CD4-positive, alpha-beta memory T cell (primary cell): ENCODE data around the gene TREML2. TPM values are rescaled to one million over a fixed set of nuclear protein-coding genes. Genes with fewer than 3 reads are reported as not detected.

ENCODE experiments used
- CTCF ChIA-PET: fragments of 350-600 bp; sonication (Branson Sonifier 250); formaldehyde crosslinking; loops from one replicate; lab custom pipeline; 2021; ENCODE audit warnings: inconsistent platforms; ENCODE audit not compliant: partially characterized antibody; lab: Charles Lee
- POLR2A ChIA-PET: fragments of 350-600 bp; sonication (Branson Sonifier 250); formaldehyde crosslinking; loops from one replicate; lab custom pipeline; 2021; ENCODE audit not compliant: partially characterized antibody; lab: Charles Lee
- DNase-seq, 5 donors: peaks; one replicate each; pipeline versions ENCODE4 v3.0.0 to v3.0.0-alpha.2; 2020 to 2022; ENCODE audit warnings: mixed read lengths in 1 of 5
- H3K27ac ChIP-seq: one replicate; pipeline ENCODE4 v1.7.0; 2013; ENCODE audit warnings: low read depth, low read length
- H3K27me3 ChIP-seq: 2 replicates; pipeline ENCODE4 v1.7.0; 2013; ENCODE audit warnings: mild to moderate bottlenecking, low read length, moderate library complexity; ENCODE audit not compliant: insufficient read depth
- H3K36me3 ChIP-seq: 2 replicates; pipeline ENCODE4 v1.7.0; 2013; ENCODE audit warnings: mild to moderate bottlenecking, low read length, moderate library complexity; ENCODE audit not compliant: insufficient read depth
- H3K4me1 ChIP-seq: 2 replicates; pipeline ENCODE4 v1.7.0; 2013; ENCODE audit warnings: mild to moderate bottlenecking, low read length, moderate library complexity; ENCODE audit not compliant: insufficient read depth
- H3K4me3 ChIP-seq, 2 donors: one replicate each; pipeline ENCODE4 v1.7.0; 2013; ENCODE audit warnings: low read length in 2 of 2, mild to moderate bottlenecking in 1 of 2
- H3K9me3 ChIP-seq, 2 donors: one replicate each; pipeline ENCODE4 v1.7.0; 2013; ENCODE audit warnings: low read length in 2 of 2, control low read depth in 1 of 2; ENCODE audit not compliant: control insufficient read depth in 1 of 2
- H3K27ac Mint-ChIP-seq, 7 donors: one replicate each; pipeline ENCODE4 v1.8.0; 2020 to 2021; ENCODE audit warnings: mixed read lengths in 7 of 7, mild to moderate bottlenecking in 6 of 7, inconsistent platforms in 3 of 7, moderate library complexity in 3 of 7
- H3K27me3 Mint-ChIP-seq, 2 donors: one replicate each; pipeline ENCODE4 v1.8.0; 2020 to 2021; ENCODE audit warnings: mixed read lengths in 2 of 2
- H3K36me3 Mint-ChIP-seq, 2 donors: one replicate each; pipeline ENCODE4 v1.8.0; 2020 to 2021; ENCODE audit warnings: mixed read lengths in 2 of 2, inconsistent platforms in 1 of 2, mild to moderate bottlenecking in 1 of 2
- H3K4me1 Mint-ChIP-seq, 4 donors: one replicate each; pipeline ENCODE4 v1.8.0; 2020 to 2021; ENCODE audit warnings: mixed read lengths in 4 of 4, mild to moderate bottlenecking in 1 of 4
- H3K4me3 Mint-ChIP-seq, 8 donors: one replicate each; pipeline ENCODE4 v1.8.0; 2020 to 2021; ENCODE audit warnings: mixed read lengths in 8 of 8, mild to moderate bottlenecking in 7 of 8, moderate library complexity in 6 of 8, inconsistent platforms in 3 of 8
- H3K9me3 Mint-ChIP-seq, 8 donors: one replicate each; pipeline ENCODE4 v1.8.0; 2020 to 2021; ENCODE audit warnings: mixed read lengths in 8 of 8, mild to moderate bottlenecking in 5 of 8, inconsistent platforms in 3 of 8, moderate library complexity in 1 of 8
- intact Hi-C: fragments of 100-400 bp; cut with micrococcal nuclease; formaldehyde crosslinking; loops from one replicate; pipeline ENCODE4 v1.15.1; 2023
- polyA plus RNA-seq, 2 donors: library from polyadenylated mRNA; unstranded; fragments of 300-500 nt; fragmentation: Illumina TruSeq; gene quantifications; one replicate each; pipeline ENCODE4 v1.2.3, GENCODE V29; 2021
- total RNA-seq, 2 experiments: library from RNA; stranded (reverse); gene quantifications; one replicate each; pipeline ENCODE4 v1.2.3, GENCODE V29; 2021

TREML2 gene
- total and polyA plus RNA-seq, 4 experiments from 2014 or later, result 0.35 to 4.8 (median 0.98) TPM

- DNase-seq, result no peak
- ChIA-PET CTCF (interaction anchor here (1.3 to 3.7 kb wide), 2 partner anchors 11 to 116 kb away, joined by 3 to 14 read pairs; partner anchors contain the start of genes OARD1 and TREML2), POLR2A (no interaction called here)
- peaks cover 0 to 9% (median 3%) of the 10 kb centered on the region in 8 donors for H3K9me3 Mint-ChIP-seq
- H3K36me3 Mint-ChIP-seq, result peaks cover 3 to 15% of the 10 kb centered on the region in 2 donors
- no peaks in the 10 kb centered on the region for H3K27me3 Mint-ChIP-seq
- no peaks in the 10 kb centered on the region for H3K9me3 ChIP-seq
- H3K4me1 ChIP-seq, result peaks cover 24% of the 10 kb centered on the region
- no peak overlapping the region for H3K4me3 ChIP-seq
- peak overlapping the region in 2 of 7 donors; percentile 56 to 68 for H3K27ac Mint-ChIP-seq
- no peaks in the 10 kb centered on the region for H3K27me3 ChIP-seq
- peaks cover 13 to 21% (median 16%) of the 10 kb centered on the region in 4 donors for H3K4me1 Mint-ChIP-seq
- no peak overlapping the region for H3K4me3 Mint-ChIP-seq
- intact Hi-C loops, result no loop called here
- H3K36me3 ChIP-seq, result no peaks in the 10 kb centered on the region
- H3K27ac ChIP-seq, result no peak overlapping the region
Observed at GRCh38 chr6:41187924-41188886, 12.7 kb downstream of the TREML2 start.

- Mint-ChIP-seq H3K36me3 (peaks cover 0 to 14% of the 10 kb centered on the region in 2 donors), H3K9me3 (peaks cover 0 to 9% (median 3%) of the 10 kb centered on the region in 8 donors), H3K4me3 (no peak overlapping the region), H3K27ac (peak overlapping the region in 3 of 7 donors; percentile 4 to 79 (median 23)), H3K27me3 (no peaks in the 10 kb centered on the region), H3K4me1 (peaks cover 17 to 20% (median 18%) of the 10 kb centered on the region in 4 donors)
- H3K9me3 ChIP-seq, result no peaks in the 10 kb centered on the region
- intact Hi-C loops, result no loop called here
- CTCF ChIA-PET, result interaction anchor here (1.0 to 1.2 kb wide), 3 partner anchors 9 to 146 kb away, joined by 3 to 4 read pairs (median 4); no protein-coding TSS in a partner anchor
- no peak overlapping the region for H3K27ac ChIP-seq
- POLR2A ChIA-PET, result no interaction called here
- no peaks in the 10 kb centered on the region for H3K36me3 ChIP-seq
- no peaks in the 10 kb centered on the region for H3K27me3 ChIP-seq
- no peak for DNase-seq
- no peak overlapping the region for H3K4me3 ChIP-seq
- H3K4me1 ChIP-seq, result peaks cover 18% of the 10 kb centered on the region
Observed at GRCh38 chr6:41186031-41186562, 14.9 kb downstream of the TREML2 start.

DNA sequence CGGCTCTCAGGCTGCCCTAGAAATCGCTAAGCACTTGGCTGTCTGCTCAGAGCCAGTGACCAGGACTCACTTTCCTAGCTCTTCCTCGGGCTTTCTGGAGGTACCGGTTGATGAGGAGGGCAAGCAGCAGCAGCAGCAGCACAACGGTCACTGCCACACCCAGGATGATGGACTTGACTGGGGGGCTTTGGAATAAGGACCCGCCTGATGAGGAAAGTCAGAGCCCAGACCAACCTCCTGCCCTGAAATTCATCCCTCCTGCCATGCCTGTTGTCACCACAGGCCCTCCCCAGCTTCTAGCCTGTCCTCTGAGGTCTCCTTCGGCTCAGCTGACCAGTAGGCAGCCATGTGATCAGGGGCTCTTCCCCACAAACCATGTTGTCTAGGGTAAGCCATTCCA, 16.2 kb downstream of the TREML2 start:
- H3K27me3 Mint-ChIP-seq, result no peaks in the 10 kb centered on the region
- CTCF ChIA-PET, result interaction anchor here (1.1 to 4.1 kb wide), 2 partner anchors 9 to 11 kb away, joined by 3 to 26 read pairs; no protein-coding TSS in a partner anchor
- H3K27me3 ChIP-seq, result no peaks in the 10 kb centered on the region
- no peak overlapping the region for H3K4me3 ChIP-seq
- peaks cover 0 to 4% (median 0%) of the 10 kb centered on the region in 8 donors for H3K9me3 Mint-ChIP-seq
- H3K27ac ChIP-seq, result no peak overlapping the region
- peaks cover 14 to 20% (median 18%) of the 10 kb centered on the region in 4 donors for H3K4me1 Mint-ChIP-seq
- DNase-seq, result no peak
- intact Hi-C loops, result loop anchor here (5.0 kb wide), 1 partner anchor 1837 kb away; no protein-coding TSS in a partner anchor
- no peak overlapping the region for H3K4me3 Mint-ChIP-seq
- peak overlapping the region in 2 of 7 donors; percentile 79 to 83 for H3K27ac Mint-ChIP-seq
- H3K36me3 ChIP-seq, result no peaks in the 10 kb centered on the region
- H3K36me3 Mint-ChIP-seq, result peaks cover 0 to 5% of the 10 kb centered on the region in 2 donors
- POLR2A ChIA-PET, result no interaction called here
- no peaks in the 10 kb centered on the region for H3K9me3 ChIP-seq
- H3K4me1 ChIP-seq, result peaks cover 18% of the 10 kb centered on the region

DNA sequence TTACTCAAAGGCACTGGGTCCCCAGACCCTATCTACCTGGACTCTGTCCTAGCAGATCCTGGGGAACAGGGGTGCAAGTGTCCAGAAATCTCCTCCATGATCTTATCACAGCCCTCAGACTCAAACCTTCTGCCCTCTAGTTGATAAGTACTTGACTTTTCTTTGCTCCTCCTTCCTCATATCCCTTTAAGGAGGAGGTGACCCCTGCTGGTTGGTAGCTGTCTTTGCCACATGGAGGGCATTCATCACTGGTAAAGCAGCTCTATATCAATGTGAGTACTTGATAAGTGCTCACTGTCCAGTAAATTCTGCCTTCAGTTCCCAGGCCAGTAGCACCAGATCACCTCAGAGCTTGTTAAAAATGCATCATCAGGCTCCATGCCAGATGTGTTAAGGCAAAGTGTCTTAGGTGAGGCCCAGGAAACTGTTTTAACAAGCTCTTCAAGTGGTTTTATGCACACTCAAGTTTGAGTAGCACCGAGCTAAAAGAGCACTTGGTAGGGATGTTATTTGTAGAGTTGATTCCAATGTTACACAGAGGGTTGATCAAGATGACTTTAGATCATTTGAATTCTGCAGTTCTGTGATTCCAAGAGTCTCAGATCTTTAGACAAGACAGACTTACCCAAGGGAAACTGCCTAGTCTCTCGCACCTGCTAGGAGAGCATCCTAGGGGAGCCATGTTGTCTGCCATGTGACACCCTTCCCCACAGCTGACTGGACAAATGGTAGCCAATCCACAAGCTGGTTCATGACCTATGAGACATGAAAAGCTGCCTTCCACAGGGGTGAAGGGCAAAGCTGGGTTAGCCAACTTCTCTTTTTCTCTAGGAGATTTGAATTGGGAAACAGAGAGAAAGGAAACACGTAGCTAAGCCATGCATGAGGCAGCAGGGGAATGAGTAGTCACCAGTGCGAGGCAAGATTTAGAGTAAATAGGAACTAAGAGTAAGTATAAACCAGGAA, 18.6 kb downstream of the TREML2 start:
- Histone ChIP-seq H3K36me3 (no peaks in the 10 kb centered on the region), H3K27ac (no peak overlapping the region), H3K9me3 (no peaks in the 10 kb centered on the region), H3K27me3 (no peaks in the 10 kb centered on the region), H3K4me1 (peaks cover 7% of the 10 kb centered on the region), H3K4me3 (no peak overlapping the region)
- Mint-ChIP-seq H3K27ac (peak overlapping the region in 1 of 7 donors; percentile 2), H3K4me3 (no peak overlapping the region), H3K27me3 (peaks cover 3 to 6% of the 10 kb centered on the region in 2 donors), H3K4me1 (peaks cover 7 to 14% (median 10%) of the 10 kb centered on the region in 4 donors), H3K9me3 (no peaks in the 10 kb centered on the region), H3K36me3 (no peaks in the 10 kb centered on the region)
- peak; percentile 47 to 65 (median 56) for DNase-seq
- POLR2A ChIA-PET, result interaction anchor here (1.6 kb wide), 1 partner anchor 18 kb away, joined by 7 read pairs; the partner anchor contains the start of gene TREML2
- intact Hi-C loops, result loop anchor here (1.0 to 5.0 kb wide), 4 partner anchors 90 to 1835 kb away; partner anchors contain the start of genes NFYA and OARD1
- CTCF ChIA-PET, result interaction anchor here (0.8 to 4.1 kb wide), 32 partner anchors 10 to 234 kb away, joined by 3 to 37 read pairs (median 4); partner anchors contain the start of genes TREML2 and UNC5CL

DNA sequence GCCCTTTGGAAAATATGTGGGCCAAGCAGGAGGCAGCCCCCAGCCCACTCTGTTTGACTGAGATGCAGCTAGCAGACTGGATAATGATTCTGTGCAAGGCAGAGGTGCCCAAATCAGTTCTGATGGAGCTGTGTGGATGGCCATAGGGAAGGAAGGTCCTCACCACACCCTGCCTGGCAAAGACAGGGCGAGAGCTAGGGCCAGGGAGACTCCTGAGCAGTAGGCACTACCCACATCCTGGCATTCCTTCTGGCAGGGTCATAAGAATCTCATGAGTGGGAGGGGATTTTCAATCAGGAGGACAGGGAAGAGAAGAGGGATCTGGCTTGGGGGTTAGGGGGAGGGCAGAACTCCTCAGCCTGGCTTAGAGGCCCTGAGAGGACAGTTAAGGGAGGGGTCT, 19.4 kb downstream of the TREML2 start:
- Histone ChIP-seq H3K4me1 (peaks cover 7% of the 10 kb centered on the region), H3K9me3 (no peaks in the 10 kb centered on the region), H3K27me3 (no peaks in the 10 kb centered on the region), H3K36me3 (no peaks in the 10 kb centered on the region), H3K27ac (no peak overlapping the region), H3K4me3 (no peak overlapping the region)
- no peaks in the 10 kb centered on the region for H3K36me3 Mint-ChIP-seq
- peaks cover 7 to 10% (median 8%) of the 10 kb centered on the region in 4 donors for H3K4me1 Mint-ChIP-seq
- H3K4me3 Mint-ChIP-seq, result no peak overlapping the region
- DNase-seq, result no peak
- H3K27me3 Mint-ChIP-seq, result peaks cover 6 to 9% of the 10 kb centered on the region in 2 donors
- H3K9me3 Mint-ChIP-seq, result no peaks in the 10 kb centered on the region
- intact Hi-C loops, result loop anchor here (5.0 kb wide), 1 partner anchor 1834 kb away; no protein-coding TSS in a partner anchor
- ChIA-PET POLR2A (interaction anchor here (1.6 kb wide), 1 partner anchor 19 kb away, joined by 7 read pairs; the partner anchor contains the start of gene TREML2), CTCF (interaction anchor here (0.8 to 4.1 kb wide), 20 partner anchors 10 to 184 kb away, joined by 3 to 37 read pairs (median 5); partner anchors contain the start of genes TREML2 and UNC5CL)
- peak overlapping the region in 1 of 7 donors; percentile 76 for H3K27ac Mint-ChIP-seq

DNA sequence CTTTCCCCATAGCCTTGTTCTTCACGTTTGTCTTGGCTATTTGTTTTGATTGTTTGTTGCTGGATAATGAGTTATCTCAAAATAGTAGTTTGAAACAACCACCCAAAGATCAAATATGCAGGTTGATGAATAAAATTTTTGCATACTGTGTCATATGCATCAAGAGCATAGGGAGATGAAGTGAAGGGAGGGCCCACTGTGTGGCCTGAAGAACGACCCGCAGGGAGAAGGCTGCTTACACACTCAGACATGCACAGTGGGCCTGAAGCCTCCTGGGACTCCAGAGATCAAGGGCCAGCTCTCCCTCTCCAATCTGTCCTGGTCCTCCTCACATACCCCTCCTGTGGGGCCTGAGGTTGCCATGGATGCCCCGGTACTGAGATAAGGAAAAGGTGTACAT, 21.8 kb downstream of the TREML2 start:
- Histone ChIP-seq H3K36me3 (no peaks in the 10 kb centered on the region), H3K9me3 (no peaks in the 10 kb centered on the region), H3K4me3 (no peak overlapping the region), H3K27me3 (no peaks in the 10 kb centered on the region), H3K4me1 (peaks cover 7% of the 10 kb centered on the region), H3K27ac (no peak overlapping the region)
- POLR2A ChIA-PET, result no interaction called here
- H3K36me3 Mint-ChIP-seq, result no peaks in the 10 kb centered on the region
- peaks cover 8 to 9% of the 10 kb centered on the region in 2 donors for H3K27me3 Mint-ChIP-seq
- peaks cover 5 to 9% (median 7%) of the 10 kb centered on the region in 4 donors for H3K4me1 Mint-ChIP-seq
- H3K9me3 Mint-ChIP-seq, result peaks cover 0 to 2% (median 0%) of the 10 kb centered on the region in 8 donors
- intact Hi-C loops, result no loop called here
- H3K27ac Mint-ChIP-seq, result no peak overlapping the region
- DNase-seq, result no peak
- CTCF ChIA-PET, result interaction anchor here (1.3 kb wide), 1 partner anchor 10 kb away, joined by 3 read pairs; no protein-coding TSS in a partner anchor
- H3K4me3 Mint-ChIP-seq, result no peak overlapping the region
